B cell (primary cell): ENCODE data around the gene FEM1B. TPM values are rescaled to one million over a fixed set of nuclear protein-coding genes. Genes with fewer than 3 reads are reported as not detected.
A peak's percentile ranks its signal among the peaks of the same experiment; 100 is the strongest.
"Not testable (repeated sequence)": the region's sequence is repeated elsewhere in the genome, so short reads cannot be mapped to it uniquely, and the experiment has no call there.

ENCODE experiments used
- ATAC-seq: fragments of 200-7000 bp; cut with Tn5 transposase; one replicate; pipeline ENCODE4 v1.10.0; 2021; ENCODE audit warnings: low read depth, mild to moderate bottlenecking, moderate number of reproducible peaks, moderate library complexity
- CTCF ChIA-PET: fragments of 350-600 bp; sonication (Branson Sonifier 250); formaldehyde crosslinking; loops from one replicate; lab custom pipeline; 2021; ENCODE audit warnings: antibody characterized with exemption, inconsistent platforms; lab: Charles Lee
- POLR2A ChIA-PET: fragments of 350-600 bp; sonication (Branson Sonifier 250); formaldehyde crosslinking; loops from one replicate; lab custom pipeline; 2021; ENCODE audit warnings: antibody characterized with exemption; lab: Charles Lee
- DNase-seq: peaks from one replicate; pipeline ENCODE4 v3.0.0; 2013
- H2AFZ ChIP-seq: 2 replicates; pipeline ENCODE4 v1.6.1; 2012; ENCODE audit warnings: mild to moderate bottlenecking, low read depth, low read length; ENCODE audit not compliant: insufficient read depth, poor library complexity, severe bottlenecking
- H3K27ac ChIP-seq, 2 donors: 1 replicate in 1 of 2; 2 replicates in 1 of 2; pipeline ENCODE4 v1.5.1; 2012 to 2013; ENCODE audit warnings: low read length in 2 of 2, mild to moderate bottlenecking in 2 of 2, moderate library complexity in 1 of 2
- H3K27me3 ChIP-seq, 4 experiments: fragments of 200-600 bp in 1 of 4; sonication (generic) in 1 of 4; replicated peaks in 1 of 4; 1 replicate in 2 of 4; 2 replicates in 2 of 4; pipeline versions ENCODE4 v1.6.1 to v1.7.0; 2013 to 2016; ENCODE audit warnings: low read length in 3 of 4, mild to moderate bottlenecking in 2 of 4, mixed read lengths in 1 of 4, moderate library complexity in 1 of 4; ENCODE audit not compliant: insufficient read depth in 4 of 4, control insufficient read depth in 3 of 4; ENCODE audit errors: control extremely low read depth in 1 of 4
- H3K36me3 ChIP-seq, 2 experiments: replicated peaks in 1 of 2; 1 replicate in 1 of 2; 2 replicates in 1 of 2; pipeline versions ENCODE4 v1.6.1 to v1.7.1; 2013; ENCODE audit warnings: low read length in 1 of 2; ENCODE audit not compliant: insufficient read depth in 2 of 2, control insufficient read depth in 1 of 2; ENCODE audit errors: control extremely low read depth in 1 of 2, extremely low read depth in 1 of 2
- H3K4me1 ChIP-seq, 2 donors: fragments of 200-600 bp in 1 of 2; sonication (generic) in 1 of 2; 1 replicate in 1 of 2; 2 replicates in 1 of 2; pipeline versions ENCODE4 v1.5.1 to v1.6.1; 2013 to 2017; ENCODE audit warnings: low read length in 2 of 2; ENCODE audit not compliant: control insufficient read depth in 2 of 2, insufficient read depth in 2 of 2
- H3K4me2 ChIP-seq: replicated peaks from 2 replicates; pipeline ENCODE3; 2012; ENCODE audit warnings: mild to moderate bottlenecking, low read depth, low read length; ENCODE audit not compliant: poor library complexity, severe bottlenecking
- H3K4me3 ChIP-seq, 5 experiments: fragments of 200-600 bp in 1 of 5; sonication (generic) in 1 of 5; 1 replicate in 3 of 5; 2 replicates in 2 of 5; pipeline versions ENCODE4 v1.5.1 to v1.7.0; 2011 to 2016; ENCODE audit warnings: low read length in 4 of 5, mild to moderate bottlenecking in 4 of 5, low read depth in 2 of 5, control low read depth in 1 of 5, moderate library complexity in 1 of 5; ENCODE audit not compliant: insufficient read depth in 1 of 5; ENCODE audit errors: control extremely low read depth in 1 of 5, extremely low read depth in 1 of 5
- H3K79me2 ChIP-seq: fragments of 200-600 bp; sonication (generic); one replicate; pipeline ENCODE4 v1.6.0; 2016; ENCODE audit warnings: low read length; ENCODE audit not compliant: control insufficient read depth, insufficient read depth
- H3K9ac ChIP-seq: fragments of 200-600 bp; sonication (generic); 2 replicates; pipeline ENCODE4 v1.6.1; 2017; ENCODE audit warnings: mild to moderate bottlenecking, low read length, moderate library complexity
- H3K9me3 ChIP-seq, 3 donors: one replicate each; pipeline versions ENCODE4 v1.6.1 to v1.7.1; 2013; ENCODE audit warnings: low read length in 2 of 3; ENCODE audit not compliant: control insufficient read depth in 2 of 3, insufficient read depth in 1 of 3; ENCODE audit errors: control extremely low read depth in 1 of 3
- H4K20me1 ChIP-seq: 2 replicates; pipeline ENCODE4 v1.6.0; 2012; ENCODE audit warnings: mild to moderate bottlenecking, low read length; ENCODE audit not compliant: insufficient read depth, control insufficient read depth, poor library complexity, severe bottlenecking
- H3K27ac Mint-ChIP-seq: one replicate; pipeline ENCODE4 v1.8.0; 2021; ENCODE audit warnings: mixed read lengths
- H3K27me3 Mint-ChIP-seq: one replicate; pipeline ENCODE4 v1.8.0; 2021; ENCODE audit warnings: mixed read lengths
- H3K4me1 Mint-ChIP-seq: one replicate; pipeline ENCODE4 v1.8.0; 2021; ENCODE audit warnings: mixed read lengths
- H3K4me3 Mint-ChIP-seq: one replicate; pipeline ENCODE4 v1.8.0; 2021; ENCODE audit warnings: mixed read lengths
- H3K9me3 Mint-ChIP-seq: one replicate; pipeline ENCODE4 v1.8.0; 2022; ENCODE audit warnings: mixed read lengths; ENCODE audit not compliant: insufficient read depth
- CTCF ChIP-seq: fragments of 200-600 bp; IDR thresholded peaks from one replicate; pipeline ENCODE4 v1.8.0; 2022; ENCODE audit warnings: antibody characterized with exemption, mild to moderate bottlenecking
- EZH2 ChIP-seq: IDR thresholded peaks from 2 replicates; pipeline ENCODE4 v1.6.1; 2012; ENCODE audit warnings: borderline replicate concordance, low read depth, mild to moderate bottlenecking, moderate library complexity, low read length; ENCODE audit not compliant: insufficient read depth, poor library complexity, severe bottlenecking
- WGBS: methylation state at CpG from one replicate; pipeline ENCODE4 v1.1.5; 2013; ENCODE audit warnings: missing lambda C conversion rate; ENCODE audit not compliant: insufficient coverage; 5-methylcytosine and 5-hydroxymethylcytosine counted together
- intact Hi-C: fragments of 100-400 bp; cut with micrococcal nuclease; formaldehyde crosslinking; loops from one replicate; pipeline ENCODE4 v1.10.0; 2022
- polyA plus RNA-seq: library from polyadenylated mRNA; depleted of rRNA; stranded (reverse); fragments of >200 nt; gene quantifications from 2 replicates; pipeline ENCODE4 v1.2.3, GENCODE V29; 2012
- total RNA-seq, 2 donors: library from RNA; stranded (reverse); fragments of 120-200 nt in 1 of 2; gene quantifications; 1 replicate in 1 of 2; 2 replicates in 1 of 2; pipeline versions ENCODE4 v1.2.3 to v1.2.4, GENCODE V29; 2013 to 2022

The FEM1B gene
- total and polyA plus RNA-seq, 2 donors (not counting 1 experiment from before 2014, with no cell fraction given): 13.8 to 52.4 TPM

- no CpG with 5 or more reads among the region's 6 CpGs for WGBS
- intact Hi-C loops: no loop called here
- Histone ChIP-seq H3K27ac (no peak overlapping the region), H3K36me3 (no peaks in the 10 kb centered on the region), H3K9ac (no peak overlapping the region), H3K79me2 (peaks cover 31% of the 10 kb centered on the region), H3K4me2 (no peak overlapping the region), H3K4me1 (peaks cover 14 to 28% of the 10 kb centered on the region in 2 donors), H4K20me1 (no peaks in the 10 kb centered on the region), H3K4me3 (no peak overlapping the region), H3K9me3 (no peaks in the 10 kb centered on the region), H2AFZ (no peak overlapping the region), H3K27me3 (peaks cover 0 to 2% (median 0%) of the 10 kb centered on the region in 4 experiments)
- ChIA-PET POLR2A (no interaction called here), CTCF (interaction anchor here (0.7 to 1.2 kb wide), 2 partner anchors 42 to 45 kb away, joined by 3 to 4 read pairs; partner anchors contain the start of gene FEM1B)
- H3K4me3 Mint-ChIP-seq: no peak overlapping the region
- peaks cover 4% of the 10 kb centered on the region for H3K27me3 Mint-ChIP-seq
- DNase-seq (peak; percentile 43), ATAC-seq (no peak)
- H3K27ac Mint-ChIP-seq: no peak overlapping the region
- TF ChIP-seq CTCF (no peak), EZH2 (no peak)
- H3K9me3 Mint-ChIP-seq: no peaks in the 10 kb centered on the region
- H3K4me1 Mint-ChIP-seq: peaks cover 26% of the 10 kb centered on the region
These were observed 44.6 kb upstream of the FEM1B start for GRCh38 chr15:68232937-68233336.

- WGBS: 92% methylated on average over 4 of the region's 6 CpGs
- no peak for ATAC-seq
- Histone ChIP-seq H3K36me3 (no peaks in the 10 kb centered on the region), H3K27me3 (peaks cover 0 to 2% (median 0%) of the 10 kb centered on the region in 4 experiments), H3K27ac (no peak overlapping the region), H3K9ac (no peak overlapping the region), H4K20me1 (no peaks in the 10 kb centered on the region), H3K4me3 (no peak overlapping the region), H3K4me2 (no peak overlapping the region), H2AFZ (no peak overlapping the region), H3K9me3 (no peaks in the 10 kb centered on the region), H3K4me1 (peaks cover 5 to 17% of the 10 kb centered on the region in 2 donors), H3K79me2 (peaks cover 20% of the 10 kb centered on the region)
- DNase-seq: no peak
- Mint-ChIP-seq H3K4me1 (peaks cover 16% of the 10 kb centered on the region), H3K27ac (no peak overlapping the region), H3K4me3 (no peak overlapping the region), H3K27me3 (peaks cover 4% of the 10 kb centered on the region), H3K9me3 (no peaks in the 10 kb centered on the region)
- CTCF ChIA-PET: no interaction called here
- intact Hi-C loops: no loop called here
- TF ChIP-seq EZH2 (no peak), CTCF (no peak)
- POLR2A ChIA-PET: no interaction called here
These were observed 43.5 kb upstream of the FEM1B start for GRCh38 chr15:68234060-68234459.

GRCh38 chr15:68234520-68234919, 43.0 kb upstream of the FEM1B start:
- 98% methylated on average over 6 of the region's 9 CpGs for WGBS
- H3K79me2 ChIP-seq: peaks cover 19% of the 10 kb centered on the region
- ATAC-seq, H3K27ac ChIP-seq, H3K9me3 ChIP-seq, H3K27me3 Mint-ChIP-seq, POLR2A ChIA-PET, H4K20me1 ChIP-seq, H3K4me2 ChIP-seq, intact Hi-C loops, H3K4me3 ChIP-seq, H3K9me3 Mint-ChIP-seq, H3K9ac ChIP-seq, H3K36me3 ChIP-seq, H3K27ac Mint-ChIP-seq, H3K4me3 Mint-ChIP-seq, DNase-seq, H3K27me3 ChIP-seq, H2AFZ ChIP-seq: not testable (repeated sequence)
- CTCF ChIA-PET: interaction anchor here (1.2 kb wide), 1 partner anchor 18 kb away, joined by 4 read pairs; no protein-coding TSS in a partner anchor
- H3K4me1 ChIP-seq: peaks cover 5 to 17% of the 10 kb centered on the region in 2 donors
- peaks cover 16% of the 10 kb centered on the region for H3K4me1 Mint-ChIP-seq
